Smooth muscle cell (in vitro differentiated cells): ENCODE measurements around the gene STMN3. TPM values are rescaled to one million over a fixed set of nuclear protein-coding genes. Genes with fewer than 3 reads are reported as not detected.
"Not testable (repeated sequence)": the region's sequence is repeated elsewhere in the genome, so short reads cannot be mapped to it uniquely, and the experiment has no call there.

Experiments
- DNase-seq: peaks from one replicate; lab custom pipeline; 2025; ENCODE audit not compliant: unreplicated experiment; lab: John Stamatoyannopoulos, UW
- H2AFZ ChIP-seq: fragments of 200-600 bp; sonication (generic); 2 replicates; pipeline ENCODE4 v1.6.0; 2016; ENCODE audit warnings: antibody characterized with exemption, low read depth, mild to moderate bottlenecking
- H3F3A ChIP-seq: fragments of 200-600 bp; sonication (generic); 2 replicates; pipeline ENCODE4 v1.6.0; 2017; ENCODE audit warnings: antibody characterized with exemption, low read depth
- H3K27ac ChIP-seq: fragments of 200-600 bp; sonication (generic); 2 replicates; pipeline ENCODE4 v1.5.1; 2016; ENCODE audit warnings: low read depth, mild to moderate bottlenecking
- H3K27me3 ChIP-seq: fragments of 200-600 bp; sonication (generic); 2 replicates; pipeline ENCODE4 v1.6.1; 2016; ENCODE audit warnings: low read depth, mild to moderate bottlenecking
- H3K36me3 ChIP-seq: fragments of 200-600 bp; sonication (generic); 2 replicates; pipeline ENCODE4 v1.5.1; 2016; ENCODE audit warnings: low read depth
- H3K4me1 ChIP-seq: fragments of 200-600 bp; sonication (generic); 2 replicates; pipeline ENCODE4 v1.5.1; 2016; ENCODE audit warnings: low read depth
- H3K4me2 ChIP-seq: fragments of 200-600 bp; sonication (generic); 2 replicates; pipeline ENCODE4 v1.6.0; 2016; ENCODE audit warnings: mild to moderate bottlenecking
- H3K4me3 ChIP-seq: fragments of 200-600 bp; sonication (generic); 2 replicates; pipeline ENCODE4 v1.5.1; 2016; ENCODE audit warnings: mild to moderate bottlenecking
- H3K79me2 ChIP-seq: fragments of 200-600 bp; sonication (generic); 2 replicates; pipeline ENCODE4 v1.6.0; 2016; ENCODE audit warnings: low read depth, mild to moderate bottlenecking
- H3K9ac ChIP-seq: fragments of 200-600 bp; sonication (generic); 2 replicates; pipeline ENCODE4 v1.6.0; 2016; ENCODE audit warnings: low read depth
- H3K9me3 ChIP-seq: fragments of 200-600 bp; sonication (generic); replicated peaks from 2 replicates; pipeline ENCODE4 v1.5.1; 2016; ENCODE audit warnings: low read depth
- H4K20me1 ChIP-seq: fragments of 200-600 bp; sonication (generic); 2 replicates; pipeline ENCODE4 v1.6.0; 2016; ENCODE audit warnings: low read depth
- WGBS: methylation state at CpG from one replicate; pipeline ENCODE4 v1.1.7; 2016; ENCODE audit warnings: low lambda C conversion rate; 5-methylcytosine and 5-hydroxymethylcytosine counted together
- polyA plus RNA-seq: library from polyadenylated mRNA; unstranded; fragments of >200 nt; fragmentation: Nextera tagmentation; extraction: Ambion mirVana; gene quantifications from 2 replicates; pipeline ENCODE4 v1.2.1, GENCODE V29; 2016
- total RNA-seq: library from RNA; depleted of rRNA; stranded (reverse); fragments of >200 nt; gene quantifications from 2 replicates; pipeline ENCODE4 v1.2.3, GENCODE V29; 2014
- TF ChIP-seq, protein P1 (sequence below): fragments of 200-600 bp; sonication (generic); IDR thresholded peaks from 2 replicates; pipeline ENCODE4 v1.5.1; 2017; ENCODE audit warnings: borderline replicate concordance, mild to moderate bottlenecking, antibody characterized with exemption; ENCODE audit not compliant: insufficient read depth, poor library complexity, severe bottlenecking

STMN3 gene
- total and polyA plus RNA-seq, 2 experiments from 2014 or later = 4.8 to 10.8 TPM

DNA sequence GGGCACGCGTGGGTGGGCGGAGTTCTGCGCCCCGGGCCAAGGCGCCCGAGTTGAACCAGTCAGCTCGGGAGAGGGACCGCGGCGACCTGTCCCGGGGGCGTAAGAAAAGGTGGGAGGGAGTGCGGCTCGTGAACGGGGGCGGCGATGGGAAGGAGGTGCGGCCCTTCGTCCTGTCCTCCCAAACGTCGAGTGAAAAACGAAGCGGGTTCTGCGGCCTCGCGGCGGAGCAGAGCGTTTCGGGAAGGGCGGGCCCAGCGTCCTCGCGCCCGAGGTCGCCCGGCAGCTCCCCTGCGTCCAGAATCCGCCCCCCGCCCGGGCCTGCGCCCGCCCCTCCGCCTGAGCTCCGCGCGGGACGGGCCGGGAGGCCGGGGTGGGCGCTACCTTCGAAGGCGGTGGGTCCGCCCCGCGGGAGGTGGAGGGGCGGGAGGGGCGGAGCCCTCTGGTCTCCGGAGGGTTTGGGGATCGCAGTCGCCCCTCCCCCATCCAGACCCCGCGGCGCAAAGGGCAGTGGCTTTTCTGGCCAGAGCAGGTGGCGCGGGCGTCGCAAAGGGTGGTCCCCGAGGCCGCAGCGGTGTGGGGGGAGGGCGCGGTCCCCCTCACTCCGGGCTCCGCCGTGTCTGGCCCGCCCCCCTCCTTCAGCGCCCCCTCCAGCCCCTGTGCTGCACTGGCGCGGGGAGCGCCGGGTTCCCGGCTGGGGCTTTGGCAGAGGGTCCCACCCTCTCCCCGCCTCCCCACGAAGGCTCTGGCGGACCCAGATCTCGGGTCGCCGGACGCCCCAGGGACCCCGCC lies 838 bp downstream of the STMN3 start:
- Histone ChIP-seq H3K4me1 (no peaks in the 10 kb centered on the region), H3K79me2 (no peaks in the 10 kb centered on the region), H3K9ac (no peak overlapping the region), H3K9me3 (no peaks in the 10 kb centered on the region), H3F3A (no peaks in the 10 kb centered on the region), H3K27ac (no peak overlapping the region), H3K27me3 (no peaks in the 10 kb centered on the region), H4K20me1 (peaks cover 13% of the 10 kb centered on the region), H3K4me2 (peak overlapping the region; percentile 94), H3K36me3 (no peaks in the 10 kb centered on the region), H3K4me3 (peak overlapping the region; percentile 58), H2AFZ (peak overlapping the region; percentile 6)
- WGBS = no CpG with 5 or more reads among the region's 91 CpGs
- DNase-seq = no peak
- TF ChIP-seq, protein P1, sequence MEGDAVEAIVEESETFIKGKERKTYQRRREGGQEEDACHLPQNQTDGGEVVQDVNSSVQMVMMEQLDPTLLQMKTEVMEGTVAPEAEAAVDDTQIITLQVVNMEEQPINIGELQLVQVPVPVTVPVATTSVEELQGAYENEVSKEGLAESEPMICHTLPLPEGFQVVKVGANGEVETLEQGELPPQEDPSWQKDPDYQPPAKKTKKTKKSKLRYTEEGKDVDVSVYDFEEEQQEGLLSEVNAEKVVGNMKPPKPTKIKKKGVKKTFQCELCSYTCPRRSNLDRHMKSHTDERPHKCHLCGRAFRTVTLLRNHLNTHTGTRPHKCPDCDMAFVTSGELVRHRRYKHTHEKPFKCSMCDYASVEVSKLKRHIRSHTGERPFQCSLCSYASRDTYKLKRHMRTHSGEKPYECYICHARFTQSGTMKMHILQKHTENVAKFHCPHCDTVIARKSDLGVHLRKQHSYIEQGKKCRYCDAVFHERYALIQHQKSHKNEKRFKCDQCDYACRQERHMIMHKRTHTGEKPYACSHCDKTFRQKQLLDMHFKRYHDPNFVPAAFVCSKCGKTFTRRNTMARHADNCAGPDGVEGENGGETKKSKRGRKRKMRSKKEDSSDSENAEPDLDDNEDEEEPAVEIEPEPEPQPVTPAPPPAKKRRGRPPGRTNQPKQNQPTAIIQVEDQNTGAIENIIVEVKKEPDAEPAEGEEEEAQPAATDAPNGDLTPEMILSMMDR = no peak

DNA sequence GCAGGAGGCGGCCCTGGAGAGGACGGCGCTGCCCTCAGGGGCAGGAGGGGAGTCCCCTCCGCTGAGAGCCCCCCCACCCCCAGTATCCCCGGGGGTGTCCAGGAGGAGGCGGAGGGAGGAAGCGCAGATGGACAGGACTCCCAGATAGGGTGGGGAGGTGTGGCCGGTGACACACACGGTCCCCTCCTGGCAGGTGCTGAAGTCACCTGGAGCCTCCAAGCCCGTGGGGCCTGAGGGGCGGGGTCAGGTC lies 1.4 kb downstream of the STMN3 start:
- Histone ChIP-seq H3K4me1 (no peaks in the 10 kb centered on the region), H4K20me1 (peaks cover 13% of the 10 kb centered on the region), H3K27ac (no peak overlapping the region), H3K27me3 (no peaks in the 10 kb centered on the region), H3K79me2 (no peaks in the 10 kb centered on the region), H3F3A (no peaks in the 10 kb centered on the region), H3K36me3 (no peaks in the 10 kb centered on the region), H3K4me2 (peak overlapping the region; percentile 94), H3K9ac (no peak overlapping the region), H3K9me3 (no peaks in the 10 kb centered on the region), H2AFZ (no peak overlapping the region), H3K4me3 (peak overlapping the region; percentile 58)
- TF ChIP-seq, protein P1 = no peak
- DNase-seq = no peak
- WGBS = 38% methylated on average over 7 of the region's 11 CpGs

DNA sequence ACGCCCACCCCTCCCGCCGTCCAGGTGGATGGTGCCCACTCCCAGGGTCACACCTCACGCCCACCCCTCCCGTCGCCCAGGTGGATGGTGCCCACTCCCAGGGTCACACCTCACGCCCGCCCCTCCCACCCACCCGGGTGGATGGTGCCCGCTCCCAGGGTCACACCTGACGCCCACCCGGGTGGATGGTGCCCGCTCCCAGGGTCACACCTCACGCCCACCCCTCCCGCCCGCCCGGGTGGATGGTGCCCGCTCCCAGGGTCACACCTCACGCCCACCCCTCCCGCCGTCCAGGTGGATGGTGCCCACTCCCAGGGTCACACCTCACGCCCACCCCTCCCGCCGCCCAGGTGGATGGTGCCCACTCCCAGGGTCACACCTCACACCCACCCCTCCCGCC lies 2.7 kb downstream of the STMN3 start:
- not testable (repeated sequence) for H3K36me3 ChIP-seq, DNase-seq, H3F3A ChIP-seq, H3K4me2 ChIP-seq, H3K9me3 ChIP-seq, H3K27me3 ChIP-seq, H3K9ac ChIP-seq, H2AFZ ChIP-seq, H3K27ac ChIP-seq, H3K79me2 ChIP-seq, H3K4me1 ChIP-seq, H3K4me3 ChIP-seq
- 98% methylated on average over 14 of the region's 25 CpGs for WGBS
- H4K20me1 ChIP-seq = peaks cover 13% of the 10 kb centered on the region

DNA sequence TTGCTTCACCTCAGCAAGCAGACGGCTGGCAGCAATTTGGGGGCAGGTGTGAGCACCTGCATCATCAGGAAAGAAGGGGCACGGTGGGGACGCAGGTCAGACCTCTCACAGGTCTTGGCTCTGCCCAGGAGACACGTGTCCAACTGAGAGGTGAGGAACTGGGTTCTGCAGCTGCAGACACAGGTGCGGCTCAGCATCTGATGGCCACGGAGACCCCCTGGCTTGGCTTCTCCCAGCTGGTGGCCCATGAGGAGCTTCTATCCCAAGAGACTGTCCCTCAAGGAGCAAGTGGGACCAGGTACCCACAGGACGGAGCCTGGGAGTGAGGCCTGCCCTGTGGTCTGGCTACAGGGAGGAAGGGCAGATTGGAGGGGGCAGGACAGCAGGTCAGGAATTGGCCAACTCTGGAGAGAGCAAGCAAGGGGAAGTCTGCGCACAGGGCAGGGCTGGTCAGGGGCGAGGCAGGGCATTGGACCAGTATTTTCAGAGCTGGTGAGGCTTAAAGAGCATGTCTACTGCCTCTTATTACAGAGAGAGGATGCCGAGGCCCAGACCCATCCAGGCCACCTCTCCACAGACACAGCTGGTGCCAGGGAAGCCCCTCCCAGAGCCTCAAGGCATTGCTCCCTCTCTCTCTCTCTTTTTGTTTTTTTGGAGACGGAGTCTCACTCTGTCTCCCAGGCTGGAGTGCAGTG lies 4.2 kb downstream of the STMN3 start:
- TF ChIP-seq, protein P1 = no peak
- 88% methylated on average over 11 of the region's 11 CpGs for WGBS
- DNase-seq = no peak
- Histone ChIP-seq H2AFZ (no peak overlapping the region), H3F3A (no peaks in the 10 kb centered on the region), H3K27me3 (no peaks in the 10 kb centered on the region), H3K9me3 (no peaks in the 10 kb centered on the region), H3K4me2 (no peak overlapping the region), H4K20me1 (peaks cover 13% of the 10 kb centered on the region), H3K36me3 (no peaks in the 10 kb centered on the region), H3K79me2 (no peaks in the 10 kb centered on the region), H3K9ac (no peak overlapping the region), H3K4me3 (no peak overlapping the region), H3K27ac (no peak overlapping the region), H3K4me1 (no peaks in the 10 kb centered on the region)
